ENCODE data around the gene ZNF276. TPM values are rescaled to one million over a fixed set of nuclear protein-coding genes. Genes with fewer than 3 reads are reported as not detected.
A peak's percentile ranks its signal among the peaks of the same experiment; 100 is the strongest.

ZNF276 gene
- total and polyA plus RNA-seq, 2 of the 8 experiments (the other 6 are each of a cell fraction or from before 2014, with no cell fraction given), result 6.4 to 9.3 TPM

DNA sequence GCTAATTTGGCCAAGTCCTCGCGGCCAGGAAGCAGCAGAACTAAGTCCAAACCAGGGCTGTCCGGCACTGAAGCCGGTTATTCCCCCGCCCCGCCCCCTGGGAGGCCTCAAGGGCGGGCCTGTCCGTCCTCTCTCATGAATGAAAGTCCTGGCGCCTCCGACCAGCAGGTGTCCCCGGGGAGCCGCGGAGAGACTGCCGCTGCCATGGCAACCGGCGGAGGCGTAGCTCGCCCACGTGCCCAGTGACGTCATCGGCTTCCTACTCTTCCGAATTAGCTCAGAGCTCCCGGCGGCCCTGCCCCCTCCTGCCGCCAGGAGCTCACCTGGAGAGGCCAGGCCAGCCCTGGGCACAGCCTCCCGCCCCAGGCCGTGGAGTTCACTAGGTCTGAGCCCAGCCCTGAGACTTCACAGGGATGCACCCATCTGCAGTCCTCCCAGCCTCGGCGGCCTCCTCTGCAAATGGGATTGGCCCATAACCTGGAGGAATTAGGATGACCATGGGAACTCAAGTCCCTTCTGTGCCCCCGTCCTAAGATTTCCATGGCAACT lies 21.2 kb upstream of the ZNF276 start (continued):
- peak; percentile 99 for TF ChIP-seq JUND (IDR thresholded peaks at IDR 0.05; ENCODE audit: low read length)
- no peak for TF ChIP-seq GTF2F1 (IDR thresholded peaks at IDR 0.05; ENCODE audit: borderline replicate concordance, low read depth, low read length)
- TF ChIP-seq KDM5A (IDR thresholded peaks at IDR 0.05; ENCODE audit: low read length), result no peak
- no peak for TF ChIP-seq CTBP2 (IDR thresholded peaks at IDR 0.05; ENCODE audit: borderline replicate concordance, insufficient read depth, insufficient read length, low read length)
- peak; percentile 87 to 97; a peak in 3 of 4 replicates for TF ChIP-seq SIN3A (conservative IDR thresholded peaks at IDR 0.05 in 1 of 2, IDR thresholded peaks at IDR 0.05 in 1 of 2; ENCODE audit: low read depth in 1 of 2, low read length in 2 of 2)
- TF ChIP-seq BACH1 (IDR thresholded peaks at IDR 0.05; ENCODE audit: low read length), result no peak
- TF ChIP-seq POLR2A (IDR thresholded peaks at IDR 0.05; ENCODE audit: control extremely low read depth in 1 of 2, low read depth in 2 of 2, low read length in 2 of 2), result peak in 1 of 2 experiments; percentile 53; a peak in 1 of 3 replicates
- no peak for TF ChIP-seq PHF8 (conservative IDR thresholded peaks at IDR 0.05; ENCODE audit: low read depth, low read length)
- peak; percentile 22; the same call in 1 of the 2 replicates for TF ChIP-seq YY1 (IDR thresholded peaks at IDR 0.05; ENCODE audit: low read depth, low read length)
- peak; percentile 12; the same call in 1 of the 2 replicates for TF ChIP-seq CEBPB (IDR thresholded peaks at IDR 0.05; ENCODE audit: low read depth, low read length)
- TF ChIP-seq MAFK (IDR thresholded peaks at IDR 0.05; ENCODE audit: low read depth, low read length), result no peak
- no peak for TF ChIP-seq ZNF274 (IDR thresholded peaks at IDR 0.05; ENCODE audit: borderline replicate concordance, extremely low read depth, low read length)
- no peak for TF ChIP-seq EZH2 (IDR thresholded peaks at IDR 0.05; ENCODE audit: low read depth, low read length, severe bottlenecking)
- no peak; the same call in 1 of the 2 replicates for TF ChIP-seq RBBP5 (IDR thresholded peaks at IDR 0.05; ENCODE audit: borderline replicate concordance, low read depth, low read length)
- TF ChIP-seq, protein P1, sequence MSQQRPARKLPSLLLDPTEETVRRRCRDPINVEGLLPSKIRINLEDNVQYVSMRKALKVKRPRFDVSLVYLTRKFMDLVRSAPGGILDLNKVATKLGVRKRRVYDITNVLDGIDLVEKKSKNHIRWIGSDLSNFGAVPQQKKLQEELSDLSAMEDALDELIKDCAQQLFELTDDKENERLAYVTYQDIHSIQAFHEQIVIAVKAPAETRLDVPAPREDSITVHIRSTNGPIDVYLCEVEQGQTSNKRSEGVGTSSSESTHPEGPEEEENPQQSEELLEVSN (IDR thresholded peaks at IDR 0.05), result 0 out of 2 replicates have a peak, but pooled peaks have one; percentile 17
- TF ChIP-seq, protein P2, sequence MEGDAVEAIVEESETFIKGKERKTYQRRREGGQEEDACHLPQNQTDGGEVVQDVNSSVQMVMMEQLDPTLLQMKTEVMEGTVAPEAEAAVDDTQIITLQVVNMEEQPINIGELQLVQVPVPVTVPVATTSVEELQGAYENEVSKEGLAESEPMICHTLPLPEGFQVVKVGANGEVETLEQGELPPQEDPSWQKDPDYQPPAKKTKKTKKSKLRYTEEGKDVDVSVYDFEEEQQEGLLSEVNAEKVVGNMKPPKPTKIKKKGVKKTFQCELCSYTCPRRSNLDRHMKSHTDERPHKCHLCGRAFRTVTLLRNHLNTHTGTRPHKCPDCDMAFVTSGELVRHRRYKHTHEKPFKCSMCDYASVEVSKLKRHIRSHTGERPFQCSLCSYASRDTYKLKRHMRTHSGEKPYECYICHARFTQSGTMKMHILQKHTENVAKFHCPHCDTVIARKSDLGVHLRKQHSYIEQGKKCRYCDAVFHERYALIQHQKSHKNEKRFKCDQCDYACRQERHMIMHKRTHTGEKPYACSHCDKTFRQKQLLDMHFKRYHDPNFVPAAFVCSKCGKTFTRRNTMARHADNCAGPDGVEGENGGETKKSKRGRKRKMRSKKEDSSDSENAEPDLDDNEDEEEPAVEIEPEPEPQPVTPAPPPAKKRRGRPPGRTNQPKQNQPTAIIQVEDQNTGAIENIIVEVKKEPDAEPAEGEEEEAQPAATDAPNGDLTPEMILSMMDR (IDR thresholded peaks at IDR 0.05; ENCODE audit: control extremely low read depth in 1 of 3, insufficient read depth in 1 of 3, low read depth in 1 of 3, low read length in 3 of 3), result peak; percentile 22 to 56 (median 32)

Measured in H1 (cell line).